Smooth muscle cell (in vitro differentiated cells): ENCODE results near the gene EML6. TPM values are rescaled to one million over a fixed set of nuclear protein-coding genes. Genes with fewer than 3 reads are reported as not detected.

Experiments used
- DNase-seq: peaks from one replicate; lab custom pipeline; 2025; ENCODE audit not compliant: unreplicated experiment; lab: John Stamatoyannopoulos, UW
- H2AFZ ChIP-seq: fragments of 200-600 bp; sonication (generic); 2 replicates; pipeline ENCODE4 v1.6.0; 2016; ENCODE audit warnings: antibody characterized with exemption, low read depth, mild to moderate bottlenecking
- H3F3A ChIP-seq: fragments of 200-600 bp; sonication (generic); 2 replicates; pipeline ENCODE4 v1.6.0; 2017; ENCODE audit warnings: antibody characterized with exemption, low read depth
- H3K27ac ChIP-seq: fragments of 200-600 bp; sonication (generic); 2 replicates; pipeline ENCODE4 v1.5.1; 2016; ENCODE audit warnings: low read depth, mild to moderate bottlenecking
- H3K27me3 ChIP-seq: fragments of 200-600 bp; sonication (generic); 2 replicates; pipeline ENCODE4 v1.6.1; 2016; ENCODE audit warnings: low read depth, mild to moderate bottlenecking
- H3K36me3 ChIP-seq: fragments of 200-600 bp; sonication (generic); 2 replicates; pipeline ENCODE4 v1.5.1; 2016; ENCODE audit warnings: low read depth
- H3K4me1 ChIP-seq: fragments of 200-600 bp; sonication (generic); 2 replicates; pipeline ENCODE4 v1.5.1; 2016; ENCODE audit warnings: low read depth
- H3K4me2 ChIP-seq: fragments of 200-600 bp; sonication (generic); 2 replicates; pipeline ENCODE4 v1.6.0; 2016; ENCODE audit warnings: mild to moderate bottlenecking
- H3K4me3 ChIP-seq: fragments of 200-600 bp; sonication (generic); 2 replicates; pipeline ENCODE4 v1.5.1; 2016; ENCODE audit warnings: mild to moderate bottlenecking
- H3K79me2 ChIP-seq: fragments of 200-600 bp; sonication (generic); 2 replicates; pipeline ENCODE4 v1.6.0; 2016; ENCODE audit warnings: low read depth, mild to moderate bottlenecking
- H3K9ac ChIP-seq: fragments of 200-600 bp; sonication (generic); 2 replicates; pipeline ENCODE4 v1.6.0; 2016; ENCODE audit warnings: low read depth
- H3K9me3 ChIP-seq: fragments of 200-600 bp; sonication (generic); replicated peaks from 2 replicates; pipeline ENCODE4 v1.5.1; 2016; ENCODE audit warnings: low read depth
- H4K20me1 ChIP-seq: fragments of 200-600 bp; sonication (generic); 2 replicates; pipeline ENCODE4 v1.6.0; 2016; ENCODE audit warnings: low read depth
- CTCF ChIP-seq: fragments of 200-600 bp; sonication (generic); IDR thresholded peaks from 2 replicates; pipeline ENCODE4 v1.5.1; 2017; ENCODE audit warnings: borderline replicate concordance, mild to moderate bottlenecking, antibody characterized with exemption; ENCODE audit not compliant: insufficient read depth, poor library complexity, severe bottlenecking
- WGBS: methylation state at CpG from one replicate; pipeline ENCODE4 v1.1.7; 2016; ENCODE audit warnings: low lambda C conversion rate; 5-methylcytosine and 5-hydroxymethylcytosine counted together
- polyA plus RNA-seq: library from polyadenylated mRNA; unstranded; fragments of >200 nt; fragmentation: Nextera tagmentation; extraction: Ambion mirVana; gene quantifications from 2 replicates; pipeline ENCODE4 v1.2.1, GENCODE V29; 2016
- total RNA-seq: library from RNA; depleted of rRNA; stranded (reverse); fragments of >200 nt; gene quantifications from 2 replicates; pipeline ENCODE4 v1.2.3, GENCODE V29; 2014

EML6 gene
- total and polyA plus RNA-seq, 2 experiments from 2014 or later: 0.49 to 0.54 TPM

- WGBS: 89% methylated on average over 1 of the region's 1 CpG
- no peak for TF ChIP-seq CTCF
- no peak overlapping the region for H3K27ac ChIP-seq
Observed at GRCh38 chr2:54768772-54769428, 45.4 kb downstream of the EML6 start.

GRCh38 chr2:54770211-54770610, 46.7 kb downstream of the EML6 start:
- no peak for DNase-seq
- H2AFZ ChIP-seq: no peak overlapping the region
- no peaks in the 10 kb centered on the region for H3K4me1 ChIP-seq
- H3K27ac ChIP-seq: peak overlapping the region; percentile 62
- no peaks in the 10 kb centered on the region for H3K79me2 ChIP-seq
- H3K9me3 ChIP-seq: no peaks in the 10 kb centered on the region
- TF ChIP-seq CTCF: no peak
- no peaks in the 10 kb centered on the region for H3K27me3 ChIP-seq
- no peak overlapping the region for H3K4me2 ChIP-seq
- H3K36me3 ChIP-seq: no peaks in the 10 kb centered on the region
- H3K9ac ChIP-seq: no peak overlapping the region
- 98% methylated on average over 2 of the region's 2 CpGs for WGBS
- no peak overlapping the region for H3K4me3 ChIP-seq
- no peaks in the 10 kb centered on the region for H4K20me1 ChIP-seq
- H3F3A ChIP-seq: no peaks in the 10 kb centered on the region

More at GRCh38 chr2:54768772-54769428, 45.4 kb downstream of the EML6 start:
- H4K20me1 ChIP-seq: no peaks in the 10 kb centered on the region
- H3F3A ChIP-seq: no peaks in the 10 kb centered on the region
- H3K4me3 ChIP-seq: no peak overlapping the region
- DNase-seq: no peak
- no peak overlapping the region for H3K9ac ChIP-seq
- H3K4me2 ChIP-seq: no peak overlapping the region
- H3K36me3 ChIP-seq: no peaks in the 10 kb centered on the region
- no peak overlapping the region for H2AFZ ChIP-seq
- no peaks in the 10 kb centered on the region for H3K4me1 ChIP-seq
- no peaks in the 10 kb centered on the region for H3K9me3 ChIP-seq
- no peaks in the 10 kb centered on the region for H3K27me3 ChIP-seq
- no peaks in the 10 kb centered on the region for H3K79me2 ChIP-seq

- Histone ChIP-seq H3K4me2 (no peak overlapping the region), H3K4me1 (no peaks in the 10 kb centered on the region), H3F3A (no peaks in the 10 kb centered on the region), H2AFZ (no peak overlapping the region), H3K9ac (peak overlapping the region; percentile 13), H3K4me3 (no peak overlapping the region), H3K27me3 (no peaks in the 10 kb centered on the region), H3K27ac (peak overlapping the region; percentile 62), H3K9me3 (no peaks in the 10 kb centered on the region), H4K20me1 (no peaks in the 10 kb centered on the region), H3K79me2 (no peaks in the 10 kb centered on the region), H3K36me3 (no peaks in the 10 kb centered on the region)
- no peak for DNase-seq
- WGBS: 95% methylated on average over 3 of the region's 3 CpGs
- no peak for TF ChIP-seq CTCF
Observed at GRCh38 chr2:54770676-54771075, 47.2 kb downstream of the EML6 start.
